ENCODE measurements around the gene AVL9.

- TF ChIP-seq GATA2 (IDR thresholded peaks at IDR 0.05; ENCODE audit: low read depth, low read length) (no peak), GATA3 (IDR thresholded peaks at IDR 0.05; ENCODE audit: low read depth, low read length) (no peak)
Observed at GRCh38 chr7:32537760-32538159, 42.5 kb downstream of the AVL9 start.

All from SH-SY5Y (cell line).